ENCODE data around the gene PCDHGB4.

- TF ChIP-seq POLR2A (IDR thresholded peaks at IDR 0.05) (no peak), CTCF (IDR thresholded peaks at IDR 0.05) (no peak)
These were observed 15.9 kb downstream of the PCDHGB4 start for GRCh38 chr5:141403387-141403786.

Measured in Peyer's patch (tissue), 4 donors.